ENCODE data around the gene DIO3.
"Not testable (repeated sequence)": the region's sequence is repeated elsewhere in the genome, so short reads cannot be mapped to it uniquely, and the experiment has no call there.

The DIO3 gene

DNA sequence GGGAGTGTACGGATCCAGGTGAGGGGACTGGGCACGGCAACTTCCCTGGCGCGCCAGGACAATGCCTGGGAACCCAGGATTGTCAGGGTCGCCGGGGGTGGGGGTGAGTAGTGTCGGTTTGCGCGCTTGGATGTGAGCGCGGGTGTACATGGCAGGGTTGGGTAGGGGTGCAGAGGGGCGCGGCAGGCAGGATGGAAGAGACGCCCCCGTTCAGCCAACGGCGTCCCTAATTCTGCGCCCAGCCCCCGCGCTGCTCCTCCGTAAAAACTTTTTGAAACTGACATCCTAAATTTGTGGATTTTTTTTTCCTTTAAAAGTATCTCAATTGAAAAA lies 3.1 kb downstream of the DIO3 start:
- Histone ChIP-seq H3K27me3 (ENCODE audit: control insufficient read depth, insufficient read depth, low read length, poor library complexity, severe bottlenecking) (peaks cover 88% of the 10 kb centered on the region), H3K4me3 (ENCODE audit: insufficient read depth, low read depth, low read length) (peak overlapping the region; percentile 19), H3K36me3 (ENCODE audit: control insufficient read depth, insufficient read depth, low read length) (no peaks in the 10 kb centered on the region), H3K4me1 (ENCODE audit: control insufficient read depth, insufficient read depth, low read length) (peaks cover 22% of the 10 kb centered on the region), H3K27ac (ENCODE audit: insufficient read depth, low read depth, low read length, poor library complexity, severe bottlenecking) (no peak overlapping the region), H3K9me3 (ENCODE audit: control insufficient read depth, low read length) (no peaks in the 10 kb centered on the region)
- WGBS, 2 experiments = 0 to 2% methylated on average over 20 to 21 of the region's 21 CpGs

DNA sequence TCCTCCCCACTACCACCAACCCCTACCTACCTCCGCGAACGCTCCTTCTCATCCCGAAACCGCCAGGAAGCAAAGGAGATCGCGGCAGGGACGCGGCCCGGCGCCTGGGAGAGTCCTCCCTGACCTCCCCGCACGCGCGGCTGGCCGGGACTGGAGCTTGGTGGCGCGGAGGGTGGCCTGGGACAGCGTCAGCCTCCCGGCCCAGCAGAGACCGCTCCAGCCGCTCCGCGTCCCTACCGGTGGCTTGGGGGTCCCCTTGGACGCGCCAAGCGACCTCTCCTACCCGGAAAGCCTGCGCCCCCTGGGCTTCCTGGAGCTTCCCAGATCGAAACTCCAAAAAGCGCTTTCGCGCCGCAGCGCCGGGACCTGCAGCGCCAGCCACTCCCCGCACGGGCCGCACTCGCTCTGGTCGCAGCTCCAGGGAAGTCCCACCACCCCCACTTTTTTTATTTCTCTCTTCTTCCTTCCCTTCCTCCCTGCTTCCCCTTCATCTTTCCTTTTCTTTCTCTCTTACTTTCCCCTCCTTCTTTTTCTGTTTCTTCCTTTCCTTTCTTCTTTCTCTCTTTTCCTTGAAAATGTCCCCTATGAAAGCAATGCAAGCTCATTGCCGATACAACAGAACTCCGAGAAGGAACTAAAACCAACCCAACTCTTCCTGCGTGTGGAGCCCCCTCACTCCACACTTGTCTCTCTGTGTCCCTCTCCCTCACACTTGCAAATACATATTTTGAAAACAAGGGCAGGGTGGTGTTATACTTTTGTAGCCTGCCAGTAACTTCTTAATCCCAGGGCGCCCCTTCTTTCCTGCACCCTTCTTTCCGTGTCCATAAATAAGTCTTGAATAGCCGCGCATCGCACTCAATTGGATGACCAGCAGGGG lies 3.8 kb downstream of the DIO3 start:
- 2 to 3% methylated on average over 51 of the region's 51 CpGs for WGBS, 2 experiments
- peaks cover 82% of the 10 kb centered on the region for H3K27me3 ChIP-seq (ENCODE audit: control insufficient read depth, insufficient read depth, low read length, poor library complexity, severe bottlenecking)
- H3K27ac ChIP-seq (ENCODE audit: insufficient read depth, low read depth, low read length, poor library complexity, severe bottlenecking) = no peak overlapping the region
- peak overlapping the region; percentile 19 for H3K4me3 ChIP-seq (ENCODE audit: insufficient read depth, low read depth, low read length)
- H3K9me3 ChIP-seq (ENCODE audit: control insufficient read depth, low read length) = no peaks in the 10 kb centered on the region
- no peaks in the 10 kb centered on the region for H3K36me3 ChIP-seq (ENCODE audit: control insufficient read depth, insufficient read depth, low read length)
- peaks cover 22% of the 10 kb centered on the region for H3K4me1 ChIP-seq (ENCODE audit: control insufficient read depth, insufficient read depth, low read length)

DNA sequence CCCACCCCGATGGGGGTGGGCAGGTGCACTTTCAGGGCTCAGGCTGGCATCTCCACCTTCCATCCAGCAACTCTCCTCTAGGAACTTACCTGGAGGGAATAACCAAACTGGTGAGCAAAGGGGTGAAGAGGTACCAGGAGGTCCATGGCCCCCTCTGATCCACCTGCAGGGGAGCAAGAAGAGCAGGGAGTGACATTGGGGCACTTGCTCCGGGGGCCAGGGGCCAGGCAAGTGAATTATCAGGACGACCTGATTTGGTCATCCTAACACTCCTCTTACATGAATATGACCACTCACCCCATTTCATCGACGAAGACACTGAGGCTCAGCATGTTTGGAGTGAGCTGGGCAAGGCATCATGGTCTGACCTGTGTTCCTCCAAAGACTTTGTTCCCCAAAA lies 6.0 kb downstream of the DIO3 start:
- peaks cover 75% of the 10 kb centered on the region for H3K27me3 ChIP-seq (ENCODE audit: control insufficient read depth, insufficient read depth, low read length, poor library complexity, severe bottlenecking)

DNA sequence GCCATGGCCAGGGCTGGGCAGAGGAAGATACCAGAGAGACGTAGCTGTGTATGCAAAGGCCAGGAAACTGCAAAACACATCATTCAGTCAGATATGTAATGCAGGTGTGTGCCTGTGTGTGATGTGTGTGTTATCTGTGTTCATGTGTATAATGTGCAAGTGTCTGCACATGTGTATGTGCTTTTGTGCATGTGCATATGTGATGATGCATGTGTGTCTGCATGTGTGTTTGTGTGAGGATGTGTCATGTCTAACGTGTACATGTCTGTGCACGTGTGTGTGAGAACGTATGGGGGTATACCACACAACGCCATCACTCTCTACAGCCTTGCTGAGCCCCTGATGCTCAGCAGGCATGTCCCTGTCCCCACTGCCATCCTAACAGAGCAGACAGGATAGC lies 9.7 kb downstream of the DIO3 start:
- WGBS, 2 experiments = 82 to 83% methylated on average over 5 of the region's 5 CpGs
- H3K27ac ChIP-seq (ENCODE audit: insufficient read depth, low read depth, low read length, poor library complexity, severe bottlenecking) = no peak overlapping the region
- H3K27me3 ChIP-seq (ENCODE audit: control insufficient read depth, insufficient read depth, low read length, poor library complexity, severe bottlenecking) = peaks cover 37% of the 10 kb centered on the region
- no peaks in the 10 kb centered on the region for H3K4me1 ChIP-seq (ENCODE audit: control insufficient read depth, insufficient read depth, low read length)
- H3K9me3 ChIP-seq (ENCODE audit: control insufficient read depth, low read length) = no peaks in the 10 kb centered on the region
- H3K36me3 ChIP-seq (ENCODE audit: control insufficient read depth, insufficient read depth, low read length) = no peaks in the 10 kb centered on the region
- H3K4me3 ChIP-seq (ENCODE audit: insufficient read depth, low read depth, low read length) = no peak overlapping the region

More for the DNA sequence above, 6.0 kb downstream of the DIO3 start:
- Histone ChIP-seq H3K4me3 (ENCODE audit: insufficient read depth, low read depth, low read length) (no peak overlapping the region), H3K9me3 (ENCODE audit: control insufficient read depth, low read length) (no peaks in the 10 kb centered on the region), H3K36me3 (ENCODE audit: control insufficient read depth, insufficient read depth, low read length) (no peaks in the 10 kb centered on the region), H3K27ac (ENCODE audit: insufficient read depth, low read depth, low read length, poor library complexity, severe bottlenecking) (no peak overlapping the region), H3K4me1 (ENCODE audit: control insufficient read depth, insufficient read depth, low read length) (peaks cover 22% of the 10 kb centered on the region)
- WGBS, 2 experiments = 88 to 89% methylated on average over 5 of the region's 5 CpGs

DNA sequence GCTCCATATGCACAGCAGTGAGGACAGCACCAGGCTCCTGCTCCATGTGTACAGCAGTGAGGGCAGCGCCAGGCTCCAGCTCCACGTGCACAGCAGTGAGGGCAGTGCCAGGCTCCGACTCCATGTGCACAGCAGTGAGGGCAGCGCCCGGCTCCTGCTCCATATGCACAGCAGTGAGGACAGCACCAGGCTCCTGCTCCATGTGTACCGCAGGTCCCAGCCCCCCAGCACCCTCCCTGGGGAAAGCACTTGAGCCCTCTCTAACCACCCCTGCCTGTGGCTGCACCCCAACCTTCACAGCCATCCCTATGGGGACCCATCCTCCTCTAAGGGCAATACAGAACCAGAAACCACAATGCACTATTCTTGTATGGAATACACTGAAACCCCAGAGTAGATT lies 11.2 kb downstream of the DIO3 start:
- H3K9me3 ChIP-seq (ENCODE audit: control insufficient read depth, low read length); H3K36me3 ChIP-seq (ENCODE audit: control insufficient read depth, insufficient read depth, low read length); H3K4me1 ChIP-seq (ENCODE audit: control insufficient read depth, insufficient read depth, low read length); H3K27ac ChIP-seq (ENCODE audit: insufficient read depth, low read depth, low read length, poor library complexity, severe bottlenecking); H3K4me3 ChIP-seq (ENCODE audit: insufficient read depth, low read depth, low read length): not testable (repeated sequence)
- WGBS, 2 experiments = 90% methylated on average over 6 of the region's 6 CpGs
- H3K27me3 ChIP-seq (ENCODE audit: control insufficient read depth, insufficient read depth, low read length, poor library complexity, severe bottlenecking) = peaks cover 22% of the 10 kb centered on the region

DNA sequence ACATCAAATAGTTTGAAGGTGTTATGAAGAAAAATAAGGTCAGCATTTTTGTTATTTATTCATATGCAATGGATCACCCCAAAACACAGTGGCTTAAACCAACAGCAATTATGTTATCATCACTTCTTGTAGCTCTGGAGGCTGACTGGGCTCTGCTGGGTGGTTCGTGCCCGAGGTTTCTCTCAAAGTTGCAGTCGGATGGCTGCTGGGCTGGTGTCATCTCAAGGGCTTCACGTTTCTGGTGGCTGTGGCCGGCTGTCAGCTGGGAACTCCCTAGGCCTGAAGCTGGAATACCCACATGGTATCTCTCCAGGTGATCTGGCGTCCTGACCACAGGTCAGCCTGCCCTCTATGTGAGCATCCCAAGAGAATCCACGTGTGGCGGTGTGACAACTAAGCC lies 12.0 kb downstream of the DIO3 start:
- Histone ChIP-seq H3K9me3 (ENCODE audit: control insufficient read depth, low read length) (no peaks in the 10 kb centered on the region), H3K27ac (ENCODE audit: insufficient read depth, low read depth, low read length, poor library complexity, severe bottlenecking) (no peak overlapping the region), H3K4me1 (ENCODE audit: control insufficient read depth, insufficient read depth, low read length) (no peaks in the 10 kb centered on the region), H3K27me3 (ENCODE audit: control insufficient read depth, insufficient read depth, low read length, poor library complexity, severe bottlenecking) (peaks cover 14% of the 10 kb centered on the region), H3K4me3 (ENCODE audit: insufficient read depth, low read depth, low read length) (no peak overlapping the region), H3K36me3 (ENCODE audit: control insufficient read depth, insufficient read depth, low read length) (no peaks in the 10 kb centered on the region)
- 86 to 89% methylated on average over 8 of the region's 8 CpGs for WGBS, 2 experiments

DNA sequence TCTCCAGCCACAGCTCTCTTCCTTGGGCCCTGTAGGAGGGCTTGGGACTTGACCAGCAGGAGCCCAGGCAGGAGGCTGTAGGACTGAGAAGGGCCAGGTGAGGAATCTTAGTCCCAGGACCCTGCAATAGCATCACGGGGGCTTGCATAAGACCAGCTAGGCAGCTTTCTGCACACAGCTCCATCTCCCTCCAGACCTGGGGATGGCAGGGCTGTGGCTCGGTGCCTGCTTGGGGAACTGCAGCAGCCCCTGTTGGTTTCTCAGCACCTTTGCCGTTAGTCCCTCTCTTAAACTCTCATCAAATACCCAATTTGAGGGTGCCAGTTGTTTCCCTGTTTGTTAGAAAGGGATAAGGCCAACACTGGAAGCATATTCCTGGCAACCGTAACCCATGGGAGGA lies 14.3 kb downstream of the DIO3 start:
- 64 to 67% methylated on average over 4 of the region's 4 CpGs for WGBS, 2 experiments
- H3K4me3 ChIP-seq (ENCODE audit: insufficient read depth, low read depth, low read length) = no peak overlapping the region
- H3K36me3 ChIP-seq (ENCODE audit: control insufficient read depth, insufficient read depth, low read length) = no peaks in the 10 kb centered on the region
- peaks cover 8% of the 10 kb centered on the region for H3K27me3 ChIP-seq (ENCODE audit: control insufficient read depth, insufficient read depth, low read length, poor library complexity, severe bottlenecking)
- H3K27ac ChIP-seq (ENCODE audit: insufficient read depth, low read depth, low read length, poor library complexity, severe bottlenecking) = no peak overlapping the region
- no peaks in the 10 kb centered on the region for H3K4me1 ChIP-seq (ENCODE audit: control insufficient read depth, insufficient read depth, low read length)
- no peaks in the 10 kb centered on the region for H3K9me3 ChIP-seq (ENCODE audit: control insufficient read depth, low read length)

DNA sequence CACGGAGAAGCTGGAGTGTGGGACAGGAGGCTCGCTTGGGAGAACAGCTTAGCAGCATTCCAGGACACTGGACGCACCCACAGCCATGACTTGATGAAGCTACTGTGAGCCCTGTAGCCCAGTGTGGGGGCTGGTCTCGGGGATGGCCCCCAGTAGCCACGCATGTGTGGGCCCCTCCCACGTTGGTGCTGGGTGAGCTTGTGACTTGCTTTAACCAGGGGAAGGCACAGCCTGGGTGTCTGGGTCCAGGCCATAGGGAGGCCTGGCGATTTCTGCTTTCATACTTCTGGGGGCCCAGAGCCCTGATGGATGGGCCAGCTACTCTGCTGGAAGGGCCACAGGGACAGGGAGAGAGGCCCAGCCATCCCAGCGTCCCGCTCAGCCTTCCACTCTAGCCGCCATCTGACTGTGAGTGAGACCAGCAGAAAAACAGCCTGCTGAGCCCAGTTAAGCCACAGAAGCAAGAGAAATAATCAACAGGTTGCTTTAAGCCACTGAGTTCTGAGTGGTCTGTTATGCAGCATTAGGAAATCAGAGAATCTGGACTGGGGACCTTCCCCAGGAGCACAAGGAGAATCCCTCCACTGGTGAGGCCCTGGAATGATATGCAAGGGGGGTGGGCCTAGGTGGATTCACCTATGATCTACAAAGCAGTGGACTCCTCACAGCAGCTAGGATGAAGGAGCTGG lies 16.1 kb downstream of the DIO3 start:
- no peak overlapping the region for H3K27ac ChIP-seq (ENCODE audit: insufficient read depth, low read depth, low read length, poor library complexity, severe bottlenecking)
- no peaks in the 10 kb centered on the region for H3K27me3 ChIP-seq (ENCODE audit: control insufficient read depth, insufficient read depth, low read length, poor library complexity, severe bottlenecking)
- WGBS, 2 experiments = 89 to 90% methylated on average over 10 of the region's 10 CpGs
- no peaks in the 10 kb centered on the region for H3K9me3 ChIP-seq (ENCODE audit: control insufficient read depth, low read length)
- H3K4me1 ChIP-seq (ENCODE audit: control insufficient read depth, insufficient read depth, low read length) = no peaks in the 10 kb centered on the region
- no peak overlapping the region for H3K4me3 ChIP-seq (ENCODE audit: insufficient read depth, low read depth, low read length)
- H3K36me3 ChIP-seq (ENCODE audit: control insufficient read depth, insufficient read depth, low read length) = no peaks in the 10 kb centered on the region

DNA sequence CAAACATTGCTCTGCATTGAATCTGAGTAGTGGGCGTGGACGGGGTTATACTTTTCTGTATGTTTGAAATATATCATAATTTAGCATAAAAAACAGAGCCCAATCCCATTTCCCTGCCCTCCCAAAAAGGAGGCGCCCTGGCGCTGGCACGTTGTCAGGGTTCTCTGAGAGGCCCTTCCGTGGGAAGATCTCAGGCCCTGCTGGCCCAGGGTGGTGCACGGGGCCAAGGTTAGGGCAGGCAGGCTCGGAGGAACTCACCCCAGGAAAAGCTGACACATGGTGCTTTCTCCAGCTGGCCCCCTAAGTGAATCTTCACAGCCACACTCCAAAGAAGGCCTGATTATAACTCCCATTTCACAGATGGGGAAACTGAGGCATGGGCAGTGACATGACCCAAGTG lies 17.2 kb downstream of the DIO3 start:
- Histone ChIP-seq H3K36me3 (ENCODE audit: control insufficient read depth, insufficient read depth, low read length) (no peaks in the 10 kb centered on the region), H3K27me3 (ENCODE audit: control insufficient read depth, insufficient read depth, low read length, poor library complexity, severe bottlenecking) (no peaks in the 10 kb centered on the region), H3K27ac (ENCODE audit: insufficient read depth, low read depth, low read length, poor library complexity, severe bottlenecking) (no peak overlapping the region), H3K4me3 (ENCODE audit: insufficient read depth, low read depth, low read length) (no peak overlapping the region), H3K9me3 (ENCODE audit: control insufficient read depth, low read length) (no peaks in the 10 kb centered on the region), H3K4me1 (ENCODE audit: control insufficient read depth, insufficient read depth, low read length) (no peaks in the 10 kb centered on the region)
- WGBS, 2 experiments = 89 to 91% methylated on average over 6 to 8 of the region's 8 CpGs

DNA sequence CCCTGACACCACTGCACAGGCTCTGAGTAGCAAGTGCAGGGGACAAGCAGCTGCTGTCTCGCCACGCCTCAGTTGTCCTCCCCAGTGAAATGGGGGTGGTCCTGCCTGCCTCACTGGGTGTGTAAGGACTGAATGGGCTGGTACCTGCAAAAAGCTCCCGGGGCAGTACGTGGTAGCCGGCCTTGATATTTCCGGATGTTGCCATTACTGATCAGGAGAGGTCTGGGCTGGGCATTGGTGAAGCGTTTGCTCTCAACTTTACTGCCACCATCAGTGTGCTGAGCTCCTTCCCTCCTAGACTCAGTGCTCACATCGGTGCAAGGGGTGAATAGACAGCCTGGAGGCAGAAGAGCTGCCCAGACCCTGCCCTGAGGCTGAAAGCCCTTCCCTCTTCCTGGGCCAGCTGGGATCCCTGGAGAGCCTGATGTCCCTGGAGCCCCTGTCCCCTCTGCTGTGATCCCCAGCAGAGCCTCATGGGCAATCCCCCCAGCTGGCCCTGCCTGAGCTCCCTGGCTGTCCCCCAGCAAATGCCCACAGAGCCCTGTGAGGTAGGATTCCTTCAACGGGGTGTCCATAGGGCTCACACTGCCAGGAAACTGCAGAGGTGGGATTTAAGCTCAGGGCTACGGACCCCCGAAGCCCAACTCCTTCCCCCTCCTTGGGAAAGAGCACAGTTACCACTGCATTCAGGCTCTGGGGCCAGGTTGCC lies 18.2 kb downstream of the DIO3 start:
- Histone ChIP-seq H3K9me3 (ENCODE audit: control insufficient read depth, low read length) (no peaks in the 10 kb centered on the region), H3K4me1 (ENCODE audit: control insufficient read depth, insufficient read depth, low read length) (no peaks in the 10 kb centered on the region), H3K27me3 (ENCODE audit: control insufficient read depth, insufficient read depth, low read length, poor library complexity, severe bottlenecking) (no peaks in the 10 kb centered on the region), H3K36me3 (ENCODE audit: control insufficient read depth, insufficient read depth, low read length) (no peaks in the 10 kb centered on the region), H3K4me3 (ENCODE audit: insufficient read depth, low read depth, low read length) (no peak overlapping the region), H3K27ac (ENCODE audit: insufficient read depth, low read depth, low read length, poor library complexity, severe bottlenecking) (no peak overlapping the region)
- WGBS, 2 experiments = 88 to 94% methylated on average over 11 of the region's 11 CpGs

Data from ectodermal cell (in vitro differentiated cells).